GM19395 (cell line): ENCODE data around the gene SUMO4.
A peak's percentile ranks its signal among the peaks of the same experiment; 100 is the strongest.

Experiments
- ATAC-seq: cut with Tn5 transposase; IDR thresholded peaks from one replicate; pipeline ENCODE4 v1.9.1; 2021; ENCODE audit warnings: mild to moderate bottlenecking, moderate library complexity; ENCODE audit not compliant: unreplicated experiment

Gene SUMO4

DNA sequence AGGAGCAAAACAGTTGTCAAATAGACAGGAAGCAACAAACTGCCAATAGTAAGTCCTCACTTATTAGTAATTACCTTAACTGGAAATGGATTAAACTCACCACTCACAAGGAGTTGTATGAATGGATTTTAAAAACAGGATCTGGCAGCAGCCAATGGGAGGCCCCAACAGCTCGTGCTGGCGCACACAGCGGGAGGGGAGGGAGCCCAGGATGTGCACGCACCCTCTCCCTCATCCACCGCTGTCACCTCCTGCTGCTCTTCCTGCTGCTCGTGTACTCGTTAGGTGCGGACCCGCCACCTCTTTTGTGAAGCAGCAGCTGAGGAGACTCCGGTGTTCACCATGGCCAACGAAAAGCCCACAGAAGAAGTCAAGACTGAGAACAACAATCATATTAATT lies at the start of gene SUMO4:
TSS of gene SUMO4 (plus strand) at position 213 of the 400 bp plus-strand sequence. CDS start at position 343, 130 bp downstream.
- no peak for ATAC-seq

DNA sequence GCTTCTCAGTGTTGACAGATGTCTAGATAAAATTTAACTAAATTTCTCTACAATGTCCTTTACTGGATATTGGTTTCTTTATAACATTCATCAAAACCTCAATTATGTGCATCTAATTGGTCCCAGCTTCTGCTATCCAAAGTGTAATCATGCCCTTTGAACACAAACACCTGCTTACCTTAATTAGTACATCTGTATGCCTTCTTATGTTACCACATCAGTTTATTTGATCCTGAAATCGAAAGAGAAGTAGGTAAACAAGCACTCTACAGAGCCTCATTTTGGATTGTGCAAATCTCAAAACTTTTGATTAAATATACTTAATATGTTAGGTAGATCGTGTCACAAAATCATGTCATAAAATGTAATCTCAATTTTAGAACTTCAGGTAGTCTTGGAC lies 46.1 kb upstream of the SUMO4 start:
- ATAC-seq, result no peak

DNA sequence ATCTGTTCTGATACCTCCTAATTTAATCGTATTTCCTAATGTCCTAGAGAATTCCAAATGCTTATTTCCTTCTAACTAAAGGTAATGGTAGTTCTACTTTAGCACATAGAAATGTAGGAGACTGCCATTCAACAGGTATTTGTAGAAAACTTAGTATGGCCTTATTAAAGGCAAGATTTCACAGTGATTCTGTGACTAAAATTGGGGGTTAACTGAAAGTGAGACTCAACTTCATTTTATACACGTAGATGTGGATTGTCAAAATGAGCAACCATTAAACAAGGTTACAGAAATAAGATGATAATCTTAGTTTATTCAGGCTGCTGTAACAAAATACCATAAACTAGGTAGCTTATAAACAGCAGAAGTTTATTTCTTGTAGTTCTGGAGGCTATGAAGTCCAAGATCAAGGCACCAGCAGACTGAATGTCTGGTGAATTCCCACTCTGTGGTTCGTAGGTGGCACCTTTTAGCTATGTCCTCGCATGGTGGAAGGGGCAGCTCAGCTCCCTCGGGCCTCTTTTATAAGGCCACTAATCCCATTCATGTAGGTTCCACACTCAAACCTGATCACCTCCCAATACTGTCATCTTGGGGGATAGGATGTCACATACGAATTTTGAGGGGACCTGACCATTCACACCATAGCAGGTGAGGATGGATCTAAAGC lies 43.8 kb upstream of the SUMO4 start:
- ATAC-seq, result no peak

DNA sequence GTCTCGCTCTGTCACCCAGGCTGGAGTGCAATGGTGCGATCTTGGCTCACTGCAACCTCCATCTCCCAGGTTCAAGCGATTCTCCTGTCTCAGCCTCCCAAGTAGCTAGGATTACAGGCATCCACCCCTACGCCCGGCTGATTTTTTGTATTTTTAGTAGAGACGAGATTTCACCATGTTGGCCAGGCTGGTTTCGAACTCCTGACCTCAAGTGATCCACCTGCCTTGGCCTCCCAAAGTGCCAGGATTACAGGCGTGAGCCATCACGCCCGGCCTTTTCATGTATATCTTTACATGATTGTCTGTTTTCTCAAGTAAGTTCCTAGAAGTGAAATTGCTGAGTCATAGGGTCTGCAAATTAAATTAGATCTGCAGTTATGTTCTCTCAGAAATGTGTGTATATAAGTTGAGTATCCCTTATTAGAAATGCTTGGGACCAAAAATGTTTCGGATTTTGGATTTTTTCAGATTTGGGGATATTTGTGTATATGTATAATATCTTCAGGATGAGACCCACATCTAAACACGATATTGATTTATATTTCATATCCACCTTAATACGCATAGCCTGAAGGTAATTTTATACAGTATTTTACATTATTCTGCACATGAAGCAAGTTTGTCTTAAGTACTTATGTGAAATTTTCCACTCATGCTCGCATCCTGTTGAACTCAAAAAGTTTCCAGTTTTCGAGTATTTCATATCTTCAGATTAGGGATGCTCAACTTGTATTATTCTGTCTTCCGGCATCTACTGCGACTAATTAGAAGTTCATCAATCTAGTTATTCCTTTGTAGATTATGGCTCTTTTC lies 42.1 kb upstream of the SUMO4 start:
- ATAC-seq, result no peak

DNA sequence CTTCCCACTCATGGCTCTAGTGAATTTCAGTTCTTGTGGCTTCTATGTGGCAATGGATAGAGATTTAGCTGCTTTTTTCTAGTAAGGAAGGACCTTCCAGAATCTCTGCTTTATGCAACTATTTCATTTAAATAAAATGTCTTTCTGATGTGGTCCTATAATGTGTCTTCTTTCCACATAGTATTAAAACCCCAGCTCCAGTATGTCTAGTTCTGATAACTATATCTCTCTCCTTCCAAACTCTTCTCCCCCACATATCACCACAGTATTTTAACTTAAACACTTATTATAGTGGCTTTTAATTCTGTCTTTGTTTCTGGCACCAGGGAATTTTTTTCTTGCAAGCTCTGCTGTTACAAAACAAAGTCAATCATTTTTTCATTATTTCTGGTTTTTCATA lies 40.6 kb upstream of the SUMO4 start:
- no peak for ATAC-seq

DNA sequence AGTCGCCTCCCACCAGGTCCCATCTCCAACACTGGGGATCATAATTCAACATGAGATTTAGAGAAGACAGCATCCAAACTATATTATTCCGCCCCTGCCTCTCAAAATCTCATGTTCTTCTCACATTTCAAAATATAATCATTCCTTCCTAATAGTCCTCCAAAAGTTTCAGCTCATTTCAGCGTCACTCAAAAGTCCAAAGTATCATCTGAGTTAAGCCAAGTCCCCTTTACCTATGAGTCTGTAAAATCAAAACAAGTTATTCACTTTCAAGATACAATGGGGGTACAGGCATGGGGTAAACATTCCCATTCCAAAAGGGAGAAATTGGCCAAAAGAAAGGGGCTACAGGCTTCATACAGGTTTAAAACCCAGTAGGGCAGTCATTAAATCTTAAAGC lies 39.5 kb upstream of the SUMO4 start:
- ATAC-seq, result no peak

DNA sequence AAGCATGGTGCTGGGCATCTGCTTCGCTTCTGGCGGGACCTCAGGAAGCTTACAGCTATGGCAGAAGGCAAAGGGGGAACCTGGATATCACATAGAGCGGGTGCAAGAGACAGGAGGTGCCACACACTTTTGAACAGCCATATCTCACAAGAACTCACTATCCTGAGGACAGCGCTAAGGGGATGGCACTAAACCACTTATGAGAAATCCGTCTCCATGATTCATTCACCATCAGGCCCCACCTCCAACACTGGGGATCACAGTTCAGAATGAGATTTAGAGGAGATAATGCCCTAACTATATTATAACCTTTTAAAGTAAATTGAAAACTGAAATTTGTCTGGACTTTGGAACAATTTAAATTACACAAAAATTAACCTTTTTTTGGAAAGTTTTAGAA lies 37.8 kb upstream of the SUMO4 start:
- no peak for ATAC-seq

DNA sequence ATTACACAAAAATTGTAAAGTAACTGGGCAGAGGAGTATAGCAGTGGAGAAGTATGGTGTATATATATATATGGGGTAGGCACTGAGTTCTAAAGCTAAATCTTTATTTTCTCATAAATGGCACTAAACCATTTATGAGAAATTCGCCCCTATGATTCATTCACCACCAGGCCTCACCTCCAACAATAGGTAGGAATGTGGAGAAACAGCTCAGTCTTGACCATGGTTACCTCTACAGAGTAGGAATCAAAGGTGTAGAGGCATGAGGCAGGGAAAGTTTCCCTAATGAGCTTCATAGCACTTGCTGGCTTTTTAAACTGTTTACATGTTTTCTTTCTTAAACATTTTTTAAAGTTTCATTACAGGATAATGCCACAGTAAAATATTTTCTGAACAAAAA lies 36.9 kb upstream of the SUMO4 start:
- no peak for ATAC-seq

DNA sequence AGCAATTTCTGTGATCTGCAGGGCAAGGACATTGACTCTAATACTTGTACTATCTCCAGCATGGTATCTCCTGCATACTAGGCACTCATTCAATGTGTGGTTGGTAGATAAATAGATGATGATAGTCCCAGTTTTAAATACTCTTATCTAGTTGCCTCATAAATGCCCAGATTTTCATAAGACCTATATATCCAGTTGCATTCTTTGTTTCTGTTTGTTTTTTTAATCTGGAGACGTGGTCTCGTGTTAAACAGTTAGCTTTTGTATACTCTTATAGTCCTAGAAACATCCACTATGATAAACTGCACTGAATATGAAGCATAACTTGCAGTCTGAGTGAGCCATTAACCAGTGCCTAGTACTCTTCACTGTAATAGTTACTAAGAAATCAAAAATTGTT lies 35.5 kb upstream of the SUMO4 start:
- ATAC-seq, result no peak

DNA sequence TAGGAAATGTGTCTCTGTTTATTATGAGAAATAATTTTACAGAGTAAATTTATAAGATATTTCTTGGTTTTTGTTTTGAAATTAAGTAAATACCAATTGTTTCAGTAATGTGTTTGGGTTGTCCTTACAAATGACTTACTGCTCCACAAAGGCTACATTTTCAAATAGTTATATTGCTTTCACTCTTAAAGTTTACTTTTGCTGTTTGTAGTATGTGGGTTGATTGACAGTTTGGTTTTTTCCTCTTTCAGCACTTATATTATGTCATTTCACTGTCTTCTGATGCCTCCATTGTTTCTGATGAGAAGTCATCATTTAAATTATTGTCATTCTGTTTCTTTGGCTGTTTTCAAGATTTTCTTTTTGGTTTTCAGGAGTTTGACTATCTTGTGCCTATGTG lies 34.9 kb upstream of the SUMO4 start:
- no peak for ATAC-seq

DNA sequence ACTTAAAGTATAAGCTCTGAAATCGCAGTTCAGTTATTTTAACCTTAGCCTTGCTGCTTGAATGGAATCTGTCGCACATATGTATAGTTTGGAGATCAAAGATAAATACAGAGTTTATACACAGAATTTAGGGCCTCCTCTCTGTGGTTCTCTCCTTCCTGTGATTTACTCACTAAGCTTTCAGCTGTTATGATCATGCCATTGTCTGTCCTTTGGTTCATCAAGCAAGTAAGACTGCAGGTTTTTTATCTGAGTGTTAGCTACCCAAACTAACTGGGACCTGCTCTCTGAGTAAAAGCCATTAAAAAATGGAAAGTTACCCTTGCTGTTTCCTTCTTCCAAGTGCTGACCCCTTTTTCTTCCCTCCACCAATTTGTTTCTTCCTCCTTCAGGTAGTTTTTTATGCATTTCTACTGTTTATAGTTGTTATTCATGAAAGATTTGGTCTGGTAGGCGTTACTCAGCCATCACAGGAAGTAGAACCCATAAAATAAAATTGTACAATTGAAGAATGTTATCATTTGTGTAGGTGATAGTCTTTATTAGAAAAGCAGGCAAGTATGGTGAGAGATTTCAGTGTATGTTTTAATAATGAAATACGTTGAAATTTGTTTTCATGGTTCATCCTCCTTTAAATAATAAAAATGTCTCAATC lies 33.7 kb upstream of the SUMO4 start:
- ATAC-seq, result no peak

DNA sequence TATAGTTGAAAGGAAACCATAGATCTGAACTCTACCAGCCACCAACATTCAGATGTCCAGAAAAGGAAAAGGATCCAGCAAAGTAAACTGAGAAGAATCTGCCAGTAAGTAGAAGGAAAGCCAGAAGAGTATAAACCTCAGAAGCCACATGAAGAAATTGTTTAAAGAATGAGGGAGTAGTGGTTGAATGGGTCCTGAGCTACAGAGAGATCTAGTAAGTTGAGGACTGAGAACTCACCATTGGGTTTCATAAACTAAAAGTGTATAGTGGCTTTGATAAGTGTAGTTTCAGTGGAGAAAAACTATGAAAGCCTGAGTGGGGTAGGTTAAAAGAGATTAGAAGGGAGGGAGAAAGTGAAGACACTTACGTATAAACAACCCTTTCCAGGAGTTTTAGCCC lies 32.0 kb upstream of the SUMO4 start:
- ATAC-seq, result peak; percentile 82

DNA sequence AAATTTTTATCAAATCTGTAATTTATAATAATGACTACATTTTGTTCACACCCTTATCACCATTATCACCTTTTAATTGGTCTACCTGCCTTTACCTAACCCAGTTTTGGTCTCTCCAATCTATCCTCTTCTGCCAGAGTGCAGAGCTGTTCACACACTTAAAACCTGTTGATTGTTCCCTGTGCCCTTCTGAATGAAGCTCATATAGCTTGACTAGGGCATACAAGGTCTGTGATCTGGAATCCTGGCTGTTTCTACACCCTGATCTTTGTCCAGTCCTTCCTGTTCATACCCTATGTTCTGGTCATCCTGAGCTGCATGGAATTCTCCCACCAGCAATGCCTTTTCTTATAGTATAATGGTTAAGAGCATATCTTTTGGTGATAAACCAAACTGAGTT lies 28.9 kb upstream of the SUMO4 start:
- no peak for ATAC-seq

DNA sequence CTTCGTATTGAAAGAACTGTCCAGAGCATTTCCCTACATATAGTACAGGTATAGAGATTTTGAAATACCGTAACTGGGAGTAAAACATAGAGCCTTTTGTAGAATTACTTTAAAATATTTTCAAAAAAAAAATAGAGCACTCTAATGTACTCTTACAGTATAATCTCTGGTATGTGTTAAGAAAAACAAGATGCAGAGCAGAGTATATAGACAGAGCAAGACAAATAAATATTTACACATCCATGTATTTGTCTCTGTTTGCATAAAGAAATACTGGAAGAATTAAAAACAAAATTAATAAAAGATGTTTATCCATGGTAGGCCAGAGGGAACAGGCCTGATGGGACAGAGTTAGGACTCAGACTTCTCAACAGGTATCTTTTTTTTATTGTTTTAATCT lies 28.0 kb upstream of the SUMO4 start:
- no peak for ATAC-seq

DNA sequence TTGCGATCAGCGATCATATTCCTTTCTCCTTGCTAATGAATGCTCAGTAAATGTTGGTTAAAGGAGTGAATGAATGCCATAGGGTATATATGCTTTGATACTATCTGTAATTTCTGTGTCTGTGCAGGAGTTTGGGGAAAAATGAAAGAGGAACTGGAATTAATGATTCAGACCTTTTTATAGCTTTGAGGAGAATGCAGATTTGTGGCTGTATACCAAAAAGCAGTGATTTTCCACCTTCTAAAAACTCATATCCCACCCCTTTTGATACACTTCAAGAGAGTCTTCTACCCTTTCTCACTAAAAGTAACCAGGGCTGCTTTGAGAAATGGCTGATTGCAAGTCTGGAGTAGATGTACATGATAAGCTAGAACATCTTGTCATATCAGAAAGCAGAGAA lies 26.6 kb upstream of the SUMO4 start:
- no peak for ATAC-seq

DNA sequence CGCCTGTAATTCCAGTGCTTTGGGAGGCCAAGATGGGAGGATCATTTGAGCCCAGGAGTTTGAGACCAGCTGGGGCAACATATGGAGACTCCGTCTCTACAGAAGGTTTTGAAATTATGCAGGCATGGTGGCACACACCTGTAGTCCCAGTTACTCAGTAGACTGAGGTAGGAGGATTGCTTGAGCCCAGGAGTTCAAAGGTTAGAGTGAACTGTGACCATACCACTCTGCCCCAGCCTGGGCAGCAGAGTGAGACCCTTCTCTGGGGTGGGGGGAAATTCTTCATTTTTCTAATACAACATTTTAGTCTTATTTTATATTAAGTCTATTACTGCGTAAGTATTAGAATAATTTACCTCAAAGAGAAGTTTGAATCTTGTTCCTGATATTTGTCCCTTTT lies 20.1 kb upstream of the SUMO4 start:
- no peak for ATAC-seq

DNA sequence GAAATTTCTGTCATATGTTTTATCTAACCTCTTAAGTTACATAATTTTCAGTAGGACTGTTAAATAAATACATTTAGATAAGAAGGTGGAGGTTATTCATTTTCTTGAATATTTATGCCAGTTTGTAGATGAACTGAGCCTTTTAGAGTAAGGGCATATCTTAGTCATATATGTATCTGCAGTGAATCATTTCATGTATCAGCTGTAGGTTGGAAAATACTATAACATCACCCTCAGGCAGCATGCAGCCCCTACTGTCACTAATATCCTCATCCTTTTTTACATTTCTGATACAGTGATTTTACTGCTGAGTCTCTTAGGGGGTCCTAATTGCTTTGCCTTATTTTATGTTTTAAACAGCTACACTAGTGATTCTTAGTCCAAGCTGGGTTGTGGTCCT lies 19.5 kb upstream of the SUMO4 start:
- no peak for ATAC-seq

DNA sequence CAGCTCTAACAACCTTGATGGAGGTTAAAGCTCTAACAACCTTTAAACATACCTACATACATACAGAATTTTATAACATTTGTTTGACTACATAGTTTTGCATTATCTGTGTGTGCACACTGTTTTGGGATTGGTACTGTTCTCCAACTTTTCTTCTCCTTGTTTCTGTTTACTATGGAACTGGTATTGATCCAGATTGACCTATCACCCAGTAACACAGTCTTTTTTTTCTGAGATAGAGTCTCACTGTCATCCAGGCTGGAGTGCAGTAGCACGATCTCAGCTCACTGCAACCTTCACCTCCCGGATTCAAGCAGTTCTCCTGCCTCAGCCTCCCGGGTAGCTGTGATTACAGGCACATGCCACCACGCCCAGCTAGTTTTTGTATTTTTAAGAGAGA lies 16.7 kb upstream of the SUMO4 start:
- no peak for ATAC-seq

DNA sequence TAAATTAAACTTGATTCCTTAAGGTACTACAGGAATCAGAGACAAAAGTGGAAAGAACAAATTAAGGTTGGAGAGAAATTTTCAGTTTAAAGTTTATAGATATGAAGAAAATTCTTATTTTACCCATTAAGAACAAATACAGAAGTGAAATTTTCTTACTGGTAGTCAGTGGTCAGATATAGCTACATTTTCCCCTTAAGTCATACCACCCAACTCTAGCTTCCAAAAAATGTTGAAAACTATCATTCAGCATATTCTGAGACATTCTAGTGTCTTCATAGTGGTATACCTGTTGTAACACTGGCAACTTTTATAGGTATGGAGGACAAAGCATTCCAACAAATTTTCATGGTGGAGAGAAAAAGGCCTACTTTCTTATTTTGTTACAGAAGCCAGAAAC lies 15.6 kb upstream of the SUMO4 start:
- no peak for ATAC-seq

DNA sequence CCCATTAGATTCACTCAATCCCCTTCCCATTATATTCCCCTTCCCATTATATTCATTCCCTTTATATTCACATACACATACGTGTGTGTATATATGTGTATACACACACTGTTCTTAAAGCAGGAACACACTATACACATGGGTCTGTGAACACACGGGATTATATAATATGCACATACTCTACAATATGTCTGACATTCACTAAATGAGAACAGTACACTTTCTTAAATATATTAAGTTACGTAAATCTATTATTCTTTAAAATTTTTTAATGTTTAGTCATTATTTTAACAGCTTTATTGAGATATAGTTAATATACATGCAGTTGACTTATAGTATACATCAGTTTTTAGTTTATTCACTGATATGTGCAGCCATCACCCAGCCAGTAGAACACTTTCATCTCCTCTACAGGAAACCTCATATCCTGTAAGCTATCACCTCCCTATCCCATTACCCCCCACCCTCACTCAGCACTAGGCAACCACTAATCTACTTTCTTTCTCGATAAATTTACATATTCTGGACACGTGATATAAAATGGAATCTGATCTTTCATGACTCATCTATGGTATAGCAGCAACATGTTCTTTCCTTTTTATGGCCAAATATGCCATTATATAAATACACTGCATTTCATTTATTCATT lies 13.9 kb upstream of the SUMO4 start:
- ATAC-seq, result no peak

DNA sequence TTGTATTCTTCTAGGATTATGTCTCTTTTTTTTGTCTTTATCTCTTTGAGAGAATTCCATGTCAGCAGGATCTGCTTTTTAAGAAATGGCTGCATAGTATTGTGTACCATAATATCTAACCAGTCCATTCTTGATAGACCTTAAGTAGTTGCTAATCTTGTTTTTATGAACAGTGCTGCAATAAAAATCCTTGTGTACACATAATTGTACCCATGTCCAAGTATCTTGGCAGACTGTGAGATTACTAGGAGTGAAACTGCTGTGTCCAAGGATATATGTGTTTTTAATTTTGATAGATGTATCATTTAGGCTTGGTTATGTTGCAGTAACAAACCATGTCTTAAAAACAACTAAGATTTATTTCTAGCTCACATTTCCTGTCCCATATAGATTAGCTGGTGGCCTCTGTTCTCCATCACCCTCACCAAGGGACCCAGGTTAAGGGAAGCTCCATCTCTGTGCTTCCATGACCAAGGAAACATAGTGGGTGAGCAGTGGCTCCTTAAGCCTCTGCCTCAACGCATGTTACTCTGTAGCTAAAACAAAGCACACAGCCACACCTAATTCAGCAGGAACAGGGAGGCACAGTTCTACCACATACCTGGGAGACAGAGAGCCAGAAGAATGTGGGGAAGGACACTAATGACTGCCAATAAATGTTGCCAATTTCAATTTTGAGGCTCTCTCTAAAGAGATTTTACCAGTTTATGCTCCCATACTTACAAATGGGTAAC lies 12.1 kb upstream of the SUMO4 start:
- ATAC-seq, result no peak
